KMS-11 (cell line): ENCODE data around the gene ZSCAN10.

ENCODE experiments used
- H2AFZ ChIP-seq: fragments of 200-600 bp; sonication (generic); 2 replicates; pipeline ENCODE4 v1.6.1; 2016; ENCODE audit warnings: antibody characterized with exemption, mixed run types, low read depth
- H3K27ac ChIP-seq: fragments of 200-600 bp; sonication (generic); 2 replicates; pipeline ENCODE4 v1.6.1; 2016; ENCODE audit warnings: mild to moderate bottlenecking, mixed run types
- H3K27me3 ChIP-seq: fragments of 200-600 bp; sonication (generic); 2 replicates; pipeline ENCODE4 v1.6.1; 2017; ENCODE audit warnings: mild to moderate bottlenecking, low read depth, mixed run types, moderate library complexity; ENCODE audit not compliant: insufficient read depth
- H3K36me3 ChIP-seq: fragments of 200-600 bp; sonication (generic); 2 replicates; pipeline ENCODE4 v1.6.1; 2017; ENCODE audit warnings: mild to moderate bottlenecking, mixed run types; ENCODE audit not compliant: insufficient read depth
- H3K4me1 ChIP-seq: fragments of 200-600 bp; sonication (generic); 2 replicates; pipeline ENCODE4 v1.6.1; 2016; ENCODE audit warnings: mild to moderate bottlenecking, low read depth, mixed run types; ENCODE audit not compliant: poor library complexity, severe bottlenecking
- H3K4me2 ChIP-seq: fragments of 200-600 bp; sonication (generic); 2 replicates; pipeline ENCODE4 v1.7.0; 2016; ENCODE audit warnings: mild to moderate bottlenecking, mixed run types
- H3K4me3 ChIP-seq: fragments of 200-600 bp; sonication (generic); IDR thresholded peaks from 2 replicates; pipeline ENCODE4 v1.6.1; 2017; ENCODE audit warnings: low read depth, low read length, mixed read lengths; ENCODE audit not compliant: insufficient read depth
- H3K79me2 ChIP-seq: fragments of 200-600 bp; sonication (generic); 2 replicates; pipeline ENCODE4 v1.6.1; 2016; ENCODE audit warnings: low read depth, mixed run types; ENCODE audit not compliant: insufficient read depth
- H3K9ac ChIP-seq: fragments of 200-600 bp; sonication (generic); 2 replicates; pipeline ENCODE4 v1.6.1; 2016; ENCODE audit warnings: mild to moderate bottlenecking, mixed run types
- H4K20me1 ChIP-seq: fragments of 200-600 bp; sonication (generic); 2 replicates; pipeline ENCODE4 v1.6.1; 2016; ENCODE audit warnings: mild to moderate bottlenecking, mixed run types; ENCODE audit not compliant: insufficient read depth
- TF ChIP-seq, protein P1 (sequence below): fragments of 200-600 bp; sonication (generic); conservative IDR thresholded peaks from 2 replicates; pipeline ENCODE4 v1.6.1; 2017; ENCODE audit warnings: low read depth, mild to moderate bottlenecking, antibody characterized with exemption, low read length, moderate library complexity, mixed read lengths

ZSCAN10 gene

DNA sequence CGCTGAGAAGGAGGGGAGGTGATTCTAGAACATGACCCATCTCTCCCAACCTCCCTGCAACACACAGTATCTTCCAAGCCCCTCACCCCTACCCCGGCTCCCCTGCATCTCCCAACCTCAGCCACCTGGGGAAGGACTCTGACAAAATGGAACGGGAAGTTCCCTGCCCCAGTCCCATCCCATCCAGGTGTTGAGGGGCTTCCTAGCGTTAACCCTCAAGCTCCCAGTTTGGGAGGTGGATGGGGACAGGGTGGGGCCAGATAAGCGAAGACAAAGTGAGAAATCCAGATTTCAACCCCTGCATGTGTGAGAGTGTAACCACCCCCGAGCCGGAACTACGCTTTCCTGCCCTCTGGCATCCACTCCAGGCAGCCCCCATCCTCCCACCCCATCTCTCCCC is 1.8 kb downstream of the ZSCAN10 start:
- Histone ChIP-seq H3K79me2 (no peaks in the 10 kb centered on the region), H3K27me3 (peaks cover 17% of the 10 kb centered on the region; the same call in 1 of the 2 replicates), H4K20me1 (no peaks in the 10 kb centered on the region), H3K9ac (no peak overlapping the region), H3K4me2 (no peak overlapping the region), H3K27ac (no peak overlapping the region), H2AFZ (no peak overlapping the region), H3K36me3 (no peaks in the 10 kb centered on the region), H3K4me3 (no peak overlapping the region), H3K4me1 (peaks cover 16% of the 10 kb centered on the region)
- TF ChIP-seq, protein P1, sequence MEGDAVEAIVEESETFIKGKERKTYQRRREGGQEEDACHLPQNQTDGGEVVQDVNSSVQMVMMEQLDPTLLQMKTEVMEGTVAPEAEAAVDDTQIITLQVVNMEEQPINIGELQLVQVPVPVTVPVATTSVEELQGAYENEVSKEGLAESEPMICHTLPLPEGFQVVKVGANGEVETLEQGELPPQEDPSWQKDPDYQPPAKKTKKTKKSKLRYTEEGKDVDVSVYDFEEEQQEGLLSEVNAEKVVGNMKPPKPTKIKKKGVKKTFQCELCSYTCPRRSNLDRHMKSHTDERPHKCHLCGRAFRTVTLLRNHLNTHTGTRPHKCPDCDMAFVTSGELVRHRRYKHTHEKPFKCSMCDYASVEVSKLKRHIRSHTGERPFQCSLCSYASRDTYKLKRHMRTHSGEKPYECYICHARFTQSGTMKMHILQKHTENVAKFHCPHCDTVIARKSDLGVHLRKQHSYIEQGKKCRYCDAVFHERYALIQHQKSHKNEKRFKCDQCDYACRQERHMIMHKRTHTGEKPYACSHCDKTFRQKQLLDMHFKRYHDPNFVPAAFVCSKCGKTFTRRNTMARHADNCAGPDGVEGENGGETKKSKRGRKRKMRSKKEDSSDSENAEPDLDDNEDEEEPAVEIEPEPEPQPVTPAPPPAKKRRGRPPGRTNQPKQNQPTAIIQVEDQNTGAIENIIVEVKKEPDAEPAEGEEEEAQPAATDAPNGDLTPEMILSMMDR: no peak

DNA sequence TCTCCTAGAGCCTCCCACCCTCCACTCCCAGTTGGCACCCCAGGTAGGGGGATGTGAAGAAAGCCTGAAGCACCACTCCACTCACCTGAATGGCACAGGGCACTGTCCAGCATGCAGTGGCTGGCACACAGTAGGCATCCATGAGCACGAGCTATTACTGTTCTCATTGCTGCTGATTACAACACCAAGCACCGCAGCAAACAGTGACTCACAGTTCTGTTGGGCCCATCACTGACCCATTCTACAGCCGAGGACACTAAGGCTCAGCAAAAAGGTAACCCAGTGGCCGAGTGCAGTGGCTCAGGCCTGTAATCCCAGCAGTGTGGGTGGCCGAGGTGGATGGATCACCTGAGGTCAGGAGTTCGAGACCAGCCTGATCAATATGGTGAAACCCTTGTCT is 2.7 kb downstream of the ZSCAN10 start:
- H3K36me3 ChIP-seq: no peaks in the 10 kb centered on the region
- H3K27ac ChIP-seq: no peak overlapping the region
- H3K4me3 ChIP-seq: no peak overlapping the region
- H3K79me2 ChIP-seq: no peaks in the 10 kb centered on the region
- no peak overlapping the region for H2AFZ ChIP-seq
- H3K9ac ChIP-seq: no peak overlapping the region
- peaks cover 16% of the 10 kb centered on the region for H3K4me1 ChIP-seq
- peaks cover 26% of the 10 kb centered on the region for H3K27me3 ChIP-seq
- peak overlapping the region; percentile 21; the same call in 1 of the 2 replicates for H3K4me2 ChIP-seq
- H4K20me1 ChIP-seq: no peaks in the 10 kb centered on the region
- TF ChIP-seq, protein P1: no peak

DNA sequence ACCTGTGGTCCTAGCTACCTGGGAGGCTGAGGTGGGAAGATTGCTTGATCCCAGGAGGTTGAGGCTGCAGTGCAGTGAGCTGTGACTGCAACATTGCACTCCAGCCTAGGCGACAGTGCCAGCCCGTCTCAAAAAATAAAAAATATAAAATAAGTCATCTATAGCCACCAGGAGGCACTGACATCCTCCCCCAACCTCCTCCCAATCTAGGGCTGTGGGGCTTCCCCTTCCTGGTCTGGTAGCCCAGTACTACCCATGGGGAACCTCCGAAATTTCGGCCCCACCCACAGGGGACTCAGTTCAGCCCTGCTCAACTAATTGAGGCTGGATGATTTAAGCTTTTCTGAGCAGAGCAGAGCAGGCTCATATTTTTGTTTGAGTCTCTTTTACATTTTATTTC is 3.2 kb downstream of the ZSCAN10 start:
- Histone ChIP-seq H4K20me1 (no peaks in the 10 kb centered on the region), H3K27me3 (peaks cover 31% of the 10 kb centered on the region), H2AFZ (no peak overlapping the region), H3K36me3 (no peaks in the 10 kb centered on the region), H3K79me2 (no peaks in the 10 kb centered on the region), H3K4me2 (peak overlapping the region; percentile 21; the same call in 1 of the 2 replicates), H3K27ac (no peak overlapping the region), H3K4me3 (no peak overlapping the region), H3K9ac (no peak overlapping the region), H3K4me1 (peaks cover 15% of the 10 kb centered on the region)
- TF ChIP-seq, protein P1: peak; percentile 47

DNA sequence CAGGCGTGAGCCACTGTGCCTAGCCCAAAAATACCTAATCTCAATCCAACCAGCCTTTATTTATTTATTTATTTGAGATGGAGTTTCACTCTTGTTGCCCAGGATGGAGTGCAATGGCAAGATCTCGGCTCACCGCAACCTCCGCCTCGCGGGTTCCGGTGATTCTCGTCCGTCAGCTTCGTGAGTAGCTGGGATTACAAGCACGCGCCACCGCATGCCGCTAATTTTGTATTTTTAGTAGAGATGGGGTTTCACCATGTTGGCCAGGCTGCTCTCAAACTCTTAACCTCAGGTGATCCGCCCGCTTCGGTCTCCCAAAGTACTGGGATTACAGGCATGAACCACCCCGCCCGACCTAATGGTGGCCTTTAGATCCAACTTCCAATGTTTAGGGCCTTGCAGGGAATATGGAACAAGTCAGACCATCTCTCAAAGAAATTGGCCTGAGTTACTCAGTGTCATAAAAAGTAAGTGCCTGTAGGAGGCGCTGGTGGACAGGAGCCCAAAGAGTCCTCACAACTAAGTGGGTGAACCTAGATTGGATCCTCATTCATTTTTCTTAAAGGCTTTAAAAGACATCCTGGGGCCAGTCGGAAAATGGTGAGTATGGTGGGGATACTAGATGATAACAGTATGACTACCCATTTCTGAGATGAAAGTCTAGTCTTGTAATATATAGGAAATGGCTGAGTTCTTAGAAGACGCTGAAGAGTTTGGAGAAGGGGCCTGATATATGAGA is 4.6 kb downstream of the ZSCAN10 start:
- TF ChIP-seq, protein P1: peak; percentile 89
- no peak overlapping the region for H3K9ac ChIP-seq
- H3K36me3 ChIP-seq: no peaks in the 10 kb centered on the region
- no peak overlapping the region for H3K27ac ChIP-seq
- H2AFZ ChIP-seq: no peak overlapping the region
- no peak overlapping the region for H3K4me2 ChIP-seq
- H4K20me1 ChIP-seq: no peaks in the 10 kb centered on the region
- H3K4me3 ChIP-seq: no peak overlapping the region
- H3K79me2 ChIP-seq: no peaks in the 10 kb centered on the region
- peaks cover 10% of the 10 kb centered on the region for H3K4me1 ChIP-seq
- H3K27me3 ChIP-seq: peaks cover 38% of the 10 kb centered on the region
